ENCODE data around the gene PTPRN2. TPM values are rescaled to one million over a fixed set of nuclear protein-coding genes. Genes with fewer than 3 reads are reported as not detected.
"Not testable (repeated sequence)": the region's sequence is repeated elsewhere in the genome, so short reads cannot be mapped to it uniquely, and the experiment has no call there.

PTPRN2 gene
- total RNA-seq, 4 donors from 2014 or later, result 2.0 to 9.5 (median 2.6) TPM

DNA sequence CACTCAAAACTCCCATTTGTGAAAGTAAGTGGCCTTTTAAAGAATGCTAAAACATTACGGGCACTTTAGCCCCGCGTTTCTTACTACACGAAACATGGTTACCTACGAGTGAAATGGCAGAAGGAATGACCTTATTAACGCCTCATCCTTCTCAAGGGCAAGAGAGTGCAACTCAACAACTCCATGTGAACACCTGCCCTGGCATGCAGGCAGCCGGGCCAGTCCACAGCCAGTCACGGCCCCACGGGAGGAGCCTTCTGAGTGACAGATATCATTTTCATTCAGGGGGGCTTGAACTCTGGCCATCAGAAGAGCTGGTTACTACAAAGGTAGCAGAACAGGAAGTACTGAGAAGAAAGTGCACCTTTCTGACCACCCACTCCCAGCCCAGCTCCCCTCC is 236.1 kb downstream of the PTPRN2 start:
- DNase-seq (ENCODE audit: low spot score) (no peak), ATAC-seq (ENCODE audit: low FRiP score) (no peak)
- TF ChIP-seq, protein P1, sequence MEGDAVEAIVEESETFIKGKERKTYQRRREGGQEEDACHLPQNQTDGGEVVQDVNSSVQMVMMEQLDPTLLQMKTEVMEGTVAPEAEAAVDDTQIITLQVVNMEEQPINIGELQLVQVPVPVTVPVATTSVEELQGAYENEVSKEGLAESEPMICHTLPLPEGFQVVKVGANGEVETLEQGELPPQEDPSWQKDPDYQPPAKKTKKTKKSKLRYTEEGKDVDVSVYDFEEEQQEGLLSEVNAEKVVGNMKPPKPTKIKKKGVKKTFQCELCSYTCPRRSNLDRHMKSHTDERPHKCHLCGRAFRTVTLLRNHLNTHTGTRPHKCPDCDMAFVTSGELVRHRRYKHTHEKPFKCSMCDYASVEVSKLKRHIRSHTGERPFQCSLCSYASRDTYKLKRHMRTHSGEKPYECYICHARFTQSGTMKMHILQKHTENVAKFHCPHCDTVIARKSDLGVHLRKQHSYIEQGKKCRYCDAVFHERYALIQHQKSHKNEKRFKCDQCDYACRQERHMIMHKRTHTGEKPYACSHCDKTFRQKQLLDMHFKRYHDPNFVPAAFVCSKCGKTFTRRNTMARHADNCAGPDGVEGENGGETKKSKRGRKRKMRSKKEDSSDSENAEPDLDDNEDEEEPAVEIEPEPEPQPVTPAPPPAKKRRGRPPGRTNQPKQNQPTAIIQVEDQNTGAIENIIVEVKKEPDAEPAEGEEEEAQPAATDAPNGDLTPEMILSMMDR (IDR thresholded peaks at IDR 0.05), result no peak

DNA sequence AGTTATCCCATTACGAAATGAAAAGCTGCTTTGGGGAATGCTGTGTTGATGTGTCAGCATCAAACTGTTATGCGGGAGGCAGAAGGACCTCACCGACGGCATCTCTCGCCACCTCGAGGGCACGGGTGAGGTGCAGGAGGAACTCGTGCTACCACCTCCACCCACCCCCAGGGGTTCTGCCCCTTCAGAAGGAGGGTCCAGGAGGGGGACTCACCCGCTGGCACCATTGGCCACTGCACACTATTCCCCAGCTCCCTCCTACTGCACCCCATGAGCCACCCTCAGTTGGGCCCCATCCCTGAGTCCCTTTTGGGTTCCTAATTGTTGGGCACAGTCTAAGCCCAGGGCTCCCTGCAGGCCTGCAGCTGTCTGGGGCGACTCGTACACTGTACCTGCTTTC is 236.6 kb downstream of the PTPRN2 start:
- DNase-seq (ENCODE audit: low spot score) (no peak), ATAC-seq (ENCODE audit: low FRiP score) (no peak)
- TF ChIP-seq, protein P1 (IDR thresholded peaks at IDR 0.05), result no peak

DNA sequence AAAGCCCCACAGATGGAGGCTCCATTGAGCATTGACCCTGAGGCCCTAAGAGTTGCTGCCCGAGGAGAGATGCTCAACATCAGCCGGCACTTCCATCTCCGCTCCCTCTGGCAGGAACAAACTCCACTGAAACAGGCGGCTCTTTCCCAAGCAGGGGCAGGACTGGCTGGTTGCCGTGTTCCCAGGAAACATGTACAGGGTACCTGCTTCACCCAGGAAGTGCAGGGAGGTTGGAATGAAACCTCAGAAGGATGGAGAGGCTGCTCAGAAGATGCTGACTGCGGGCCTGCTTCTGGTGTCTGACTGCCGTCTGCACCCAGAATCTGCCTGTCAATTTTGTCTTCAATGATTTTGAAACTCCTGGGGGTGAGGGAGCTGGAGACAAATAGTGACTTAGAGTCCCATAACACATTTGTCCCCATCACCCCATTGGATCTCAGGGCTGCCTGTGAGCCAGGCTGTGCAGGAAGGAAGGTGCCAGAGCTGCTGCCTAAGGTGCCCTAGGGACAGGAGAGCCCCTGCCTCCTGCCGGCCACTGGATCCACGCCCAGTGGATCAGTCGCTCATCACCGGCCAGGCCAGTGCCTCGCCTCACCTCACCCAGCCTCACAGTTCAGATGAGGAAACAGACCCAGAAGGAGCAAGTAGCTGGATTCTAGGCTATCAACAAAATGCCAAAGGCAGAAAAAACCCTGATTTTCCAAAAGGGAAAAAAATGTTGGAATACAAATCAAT is 237.3 kb downstream of the PTPRN2 start:
- no peak for DNase-seq (ENCODE audit: low spot score)
- TF ChIP-seq, protein P1 (IDR thresholded peaks at IDR 0.05), result no peak
- ATAC-seq (ENCODE audit: low FRiP score), result no peak

DNA sequence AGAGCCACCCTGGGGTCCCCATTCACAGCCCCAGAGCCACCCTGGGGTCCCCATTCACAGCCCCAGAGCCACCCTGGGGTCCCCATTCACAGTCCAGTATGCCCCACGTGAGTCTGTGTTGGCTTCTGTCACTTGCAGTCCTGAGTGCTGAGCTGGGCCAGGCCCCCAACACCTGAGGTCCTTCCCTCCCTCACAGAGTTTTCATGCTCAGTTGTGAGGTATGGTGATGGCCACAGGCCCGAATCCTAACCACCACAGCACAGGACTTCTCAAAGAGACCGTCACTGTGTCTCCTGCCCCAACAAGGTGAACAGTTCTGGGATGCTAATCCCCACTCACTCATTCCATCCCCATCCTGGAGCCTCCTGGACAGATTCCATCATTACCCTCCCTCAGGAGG is 239.2 kb downstream of the PTPRN2 start:
- ATAC-seq (ENCODE audit: low FRiP score) (no peak), DNase-seq (ENCODE audit: low spot score) (no peak)
- TF ChIP-seq, protein P1 (IDR thresholded peaks at IDR 0.05), result no peak

DNA sequence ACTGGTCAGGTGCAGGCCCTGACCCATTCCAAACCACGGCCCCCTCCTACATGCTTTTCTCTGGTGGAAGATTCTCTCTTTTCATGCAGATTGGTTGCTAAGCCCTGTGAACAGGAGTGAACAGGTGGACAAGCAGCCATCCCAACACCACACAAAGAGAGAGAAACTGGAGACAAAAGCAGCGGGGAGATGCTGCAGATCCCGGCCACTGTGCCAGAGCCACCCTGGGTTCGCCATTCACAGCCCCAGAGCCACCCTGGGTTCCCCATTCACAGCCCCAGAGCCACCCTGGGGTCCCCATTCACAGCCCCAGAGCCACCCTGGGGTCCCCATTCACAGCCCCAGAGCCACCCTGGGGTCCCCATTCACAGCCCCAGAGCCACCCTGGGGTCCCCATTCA is 239.6 kb downstream of the PTPRN2 start:
- DNase-seq (ENCODE audit: low spot score); ATAC-seq (ENCODE audit: low FRiP score): not testable (repeated sequence)

DNA sequence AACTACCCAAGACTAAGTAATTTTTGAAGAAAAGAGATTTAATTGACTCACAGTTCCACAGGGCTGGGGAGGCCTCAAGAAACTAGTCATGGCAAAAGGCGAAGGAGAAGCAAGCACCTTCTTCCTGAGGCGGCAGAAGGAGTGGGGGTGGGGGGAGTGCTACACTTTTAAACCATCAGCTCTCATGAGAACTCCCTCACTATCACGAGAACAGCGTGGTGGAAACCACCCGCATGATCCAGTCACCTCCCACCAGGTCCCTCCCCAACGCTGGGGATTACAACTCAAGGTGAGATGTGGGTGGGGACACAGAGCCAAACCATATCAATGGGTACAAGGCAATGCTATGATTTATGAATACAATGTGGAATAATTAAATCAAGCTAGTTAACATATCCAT is 241.9 kb downstream of the PTPRN2 start:
- ATAC-seq (ENCODE audit: low FRiP score) (no peak), DNase-seq (ENCODE audit: low spot score) (no peak)
- TF ChIP-seq, protein P1 (IDR thresholded peaks at IDR 0.05), result no peak

DNA sequence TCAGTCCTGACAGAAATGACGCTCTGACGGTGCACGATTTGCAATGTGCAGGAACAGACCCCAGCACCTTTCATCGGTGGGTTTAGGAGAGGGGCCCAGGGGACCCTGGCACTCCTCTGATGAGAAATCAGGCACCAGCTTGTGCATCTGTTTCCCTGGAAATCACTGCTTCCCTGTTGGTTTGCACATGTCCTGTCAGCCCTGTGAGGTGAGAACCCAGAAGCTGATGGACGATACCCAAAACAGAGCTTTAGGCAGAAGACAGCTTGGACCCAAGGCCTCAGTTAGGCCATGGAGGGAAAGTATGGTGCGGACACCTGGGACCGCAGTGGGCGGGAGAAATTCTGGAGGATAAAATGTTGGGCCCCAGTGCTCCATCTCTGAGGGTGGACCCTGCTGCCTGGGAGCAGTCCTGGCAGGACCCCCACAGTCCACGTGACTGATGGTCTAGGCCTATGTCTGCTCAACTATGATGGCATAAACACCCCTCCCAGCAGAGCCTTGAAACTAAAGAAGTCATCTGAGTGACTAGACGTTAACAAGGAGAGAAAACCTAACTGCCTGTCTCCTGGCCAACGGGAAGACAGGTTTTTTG is 242.8 kb downstream of the PTPRN2 start:
- DNase-seq (ENCODE audit: low spot score) (no peak), ATAC-seq (ENCODE audit: low FRiP score) (no peak)
- TF ChIP-seq, protein P1 (IDR thresholded peaks at IDR 0.05), result no peak

Data from omental fat pad (tissue), 4 donors.